Measurements from ENCODE around the gene UFC1. TPM values are rescaled to one million over a fixed set of nuclear protein-coding genes. Genes with fewer than 3 reads are reported as not detected.
A peak's percentile ranks its signal among the peaks of the same experiment; 100 is the strongest.

UFC1 gene
- total RNA-seq, 1 experiment from 2014 or later = 95.7 TPM

GRCh38 chr1:161171191-161171590 lies 17.4 kb downstream of the UFC1 start:
- DNase-seq (ENCODE audit: low spot score) = no peak

- DNase-seq (ENCODE audit: low spot score) = no peak
Measured at GRCh38 chr1:161171696-161172095, 17.9 kb downstream of the UFC1 start.

GRCh38 chr1:161172349-161172748 lies 18.6 kb downstream of the UFC1 start:
- no peak for DNase-seq (ENCODE audit: low spot score)

- no peak for DNase-seq (ENCODE audit: low spot score)
Measured at GRCh38 chr1:161172776-161173376, 19.1 kb downstream of the UFC1 start.

GRCh38 chr1:161173711-161174110 lies 19.9 kb downstream of the UFC1 start:
- no peak for DNase-seq (ENCODE audit: low spot score)

GRCh38 chr1:161174911-161175310 lies 21.1 kb downstream of the UFC1 start:
- no peak for DNase-seq (ENCODE audit: low spot score)

- no peak for DNase-seq (ENCODE audit: low spot score)
Measured at GRCh38 chr1:161175771-161176453, 22.1 kb downstream of the UFC1 start.

GRCh38 chr1:161176468-161177111 lies 22.8 kb downstream of the UFC1 start:
- DNase-seq (ENCODE audit: low spot score) = no peak

GRCh38 chr1:161177112-161177935 lies 23.5 kb downstream of the UFC1 start, which contains the start of gene B4GALT3:
TSS of gene B4GALT3 (minus strand) at chr1:161177507. CDS start at chr1:161176060, 1,447 bp downstream.
- peak; percentile 77 for DNase-seq (ENCODE audit: low spot score)

- no peak for DNase-seq (ENCODE audit: low spot score)
Measured at GRCh38 chr1:161177936-161178244, 24.1 kb downstream of the UFC1 start.

- DNase-seq (ENCODE audit: low spot score) = no peak
Measured at GRCh38 chr1:161179698-161180097, 25.9 kb downstream of the UFC1 start.

- peak; percentile 32 for DNase-seq (ENCODE audit: low spot score)
Measured at GRCh38 chr1:161180639-161181038, 26.9 kb downstream of the UFC1 start.

- peak; percentile 84 for DNase-seq (ENCODE audit: low spot score)
Measured at GRCh38 chr1:161182214-161182613, 28.4 kb downstream of the UFC1 start.

GRCh38 chr1:161185282-161185682 lies 31.5 kb downstream of the UFC1 start:
- DNase-seq (ENCODE audit: low spot score) = peak; percentile 47

- no peak for DNase-seq (ENCODE audit: low spot score)
Measured at GRCh38 chr1:161185732-161186311, 32.0 kb downstream of the UFC1 start.

- no peak for DNase-seq (ENCODE audit: low spot score)
Measured at GRCh38 chr1:161187311-161187710, 33.5 kb downstream of the UFC1 start.

GRCh38 chr1:161188381-161188780 lies 34.6 kb downstream of the UFC1 start:
- no peak for DNase-seq (ENCODE audit: low spot score)

- no peak for DNase-seq (ENCODE audit: low spot score)
Measured at GRCh38 chr1:161189036-161189435, 35.3 kb downstream of the UFC1 start.

GRCh38 chr1:161190962-161191521 lies 37.3 kb downstream of the UFC1 start:
- no peak for DNase-seq (ENCODE audit: low spot score)

GRCh38 chr1:161191971-161192370 lies 38.2 kb downstream of the UFC1 start:
- no peak for DNase-seq (ENCODE audit: low spot score)

Measured in A172 (cell line).